Prostate gland (tissue), 2 donors: Measurements from ENCODE around the gene DNAJC27. TPM values are rescaled to one million over a fixed set of nuclear protein-coding genes. Genes with fewer than 3 reads are reported as not detected.
"Not testable (repeated sequence)": the region's sequence is repeated elsewhere in the genome, so short reads cannot be mapped to it uniquely, and the experiment has no call there.

Experiments used
- DNase-seq: peaks from one replicate; pipeline ENCODE4 v3.0.0-alpha.2; 2019; ENCODE audit warnings: low spot score
- H3K27ac ChIP-seq, 2 donors: fragments of 200-600 bp; sonication (generic); 2 replicates each; pipeline ENCODE4 v1.5.1; 2017 to 2019
- H3K27me3 ChIP-seq: fragments of 200-600 bp; sonication (generic); replicated peaks from 2 replicates; pipeline ENCODE4 v1.5.1; 2019; ENCODE audit not compliant: insufficient read depth
- H3K36me3 ChIP-seq, 2 donors: fragments of 200-600 bp; sonication (generic); 1 replicate in 1 of 2; 2 replicates in 1 of 2; pipeline versions ENCODE4 v1.5.1 to v1.8.1; 2017 to 2019
- H3K4me1 ChIP-seq: fragments of 200-600 bp; sonication (generic); replicated peaks from 2 replicates; pipeline ENCODE4 v1.5.1; 2019
- H3K4me3 ChIP-seq, 2 donors: fragments of 200-600 bp; sonication (generic); 2 replicates each; pipeline ENCODE4 v1.5.1; 2017 to 2019
- H3K9me3 ChIP-seq: fragments of 200-600 bp; sonication (generic); 2 replicates; pipeline ENCODE4 v1.5.1; 2017
- CTCF ChIP-seq, 4 experiments: fragments of 200-600 bp in 2 of 4; fragments of 450-650 bp in 2 of 4; sonication (generic) in 2 of 4; IDR thresholded peaks; 1 replicate in 3 of 4; 2 replicates in 1 of 4; pipeline ENCODE4 v1.5.1; 2016 to 2019; ENCODE audit warnings: antibody characterized with exemption in 4 of 4, mild to moderate bottlenecking in 2 of 4, moderate library complexity in 2 of 4
- POLR2A ChIP-seq: fragments of 450-650 bp; IDR thresholded peaks from one replicate; pipeline ENCODE4 v1.6.1; 2016; ENCODE audit warnings: antibody characterized with exemption, mild to moderate bottlenecking
- POLR2AphosphoS5 ChIP-seq: sonication (generic); formaldehyde crosslinking; IDR thresholded peaks from one replicate; pipeline ENCODE4 v1.6.1; 2017; ENCODE audit warnings: antibody characterized with exemption
- WGBS: methylation state at CpG from one replicate; pipeline ENCODE4 v1.1.5; 2018; 5-methylcytosine and 5-hydroxymethylcytosine counted together
- intact Hi-C: fragments of 100-400 bp; cut with DNase I; formaldehyde crosslinking; loops from one replicate; pipeline ENCODE4 v1.14.2; 2022
- total RNA-seq, 2 donors: library from RNA; depleted of rRNA; stranded (reverse); fragments of >200 nt; gene quantifications; one replicate each; pipeline ENCODE4 v1.1.0, GENCODE V29; 2016

The DNAJC27 gene
- total RNA-seq, 2 donors from 2014 or later, result 3.0 to 9.2 TPM

- TF ChIP-seq POLR2AphosphoS5 (no peak), POLR2A (no peak), CTCF (IDR thresholded peaks at IDR 0.05) (no peak)
- no peaks in the 10 kb centered on the region for H3K36me3 ChIP-seq
- H3K27ac ChIP-seq, result no peak overlapping the region
- 59% methylated on average over 1 of the region's 1 CpG for WGBS
- no peak for DNase-seq
- no peaks in the 10 kb centered on the region for H3K4me1 ChIP-seq
- no peaks in the 10 kb centered on the region for H3K27me3 ChIP-seq
- H3K4me3 ChIP-seq, result no peak overlapping the region
- intact Hi-C loops, result no loop called here
- H3K9me3 ChIP-seq, result no peaks in the 10 kb centered on the region
Measured at GRCh38 chr2:25002066-25002465, 30.3 kb upstream of the DNAJC27 start.

GRCh38 chr2:25001325-25001637, 29.5 kb upstream of the DNAJC27 start:
- Histone ChIP-seq H3K4me1 (no peaks in the 10 kb centered on the region), H3K4me3 (no peak overlapping the region), H3K27me3 (no peaks in the 10 kb centered on the region), H3K36me3 (no peaks in the 10 kb centered on the region), H3K27ac (no peak overlapping the region), H3K9me3 (no peaks in the 10 kb centered on the region)
- intact Hi-C loops, result no loop called here
- no peak for DNase-seq
- TF ChIP-seq CTCF (IDR thresholded peaks at IDR 0.05) (no peak), POLR2A (no peak), POLR2AphosphoS5 (no peak)
- 85% methylated on average over 7 of the region's 7 CpGs for WGBS

- intact Hi-C loops, result no loop called here
- DNase-seq, result no peak
- no peak overlapping the region for H3K27ac ChIP-seq
- H3K4me1 ChIP-seq, result no peaks in the 10 kb centered on the region
- TF ChIP-seq CTCF (IDR thresholded peaks at IDR 0.05), result no peak
- no peak for TF ChIP-seq POLR2A
- no peak for TF ChIP-seq POLR2AphosphoS5
- no peaks in the 10 kb centered on the region for H3K27me3 ChIP-seq
- no peak overlapping the region for H3K4me3 ChIP-seq
- H3K36me3 ChIP-seq, result no peaks in the 10 kb centered on the region
- no peaks in the 10 kb centered on the region for H3K9me3 ChIP-seq
- 52% methylated on average over 6 of the region's 6 CpGs for WGBS
Measured at GRCh38 chr2:25000503-25001324, 29.0 kb upstream of the DNAJC27 start.

GRCh38 chr2:25000036-25000435, 28.3 kb upstream of the DNAJC27 start:
- Histone ChIP-seq H3K27me3 (no peaks in the 10 kb centered on the region), H3K4me1 (no peaks in the 10 kb centered on the region), H3K36me3 (no peaks in the 10 kb centered on the region), H3K27ac (no peak overlapping the region), H3K9me3 (no peaks in the 10 kb centered on the region), H3K4me3 (no peak overlapping the region)
- 55% methylated on average over 4 of the region's 4 CpGs for WGBS
- TF ChIP-seq CTCF (IDR thresholded peaks at IDR 0.05) (no peak), POLR2A (no peak), POLR2AphosphoS5 (no peak)
- no peak for DNase-seq
- intact Hi-C loops, result no loop called here

GRCh38 chr2:24999097-24999496, 27.3 kb upstream of the DNAJC27 start:
- DNase-seq, H3K4me1 ChIP-seq, intact Hi-C loops, H3K4me3 ChIP-seq, H3K27me3 ChIP-seq, H3K9me3 ChIP-seq, H3K27ac ChIP-seq, H3K36me3 ChIP-seq: not testable (repeated sequence)
- WGBS, result 89% methylated on average over 8 of the region's 8 CpGs
